GM21723 (cell line): ENCODE measurements around the gene DDIT4L.
A peak's percentile ranks its signal among the peaks of the same experiment; 100 is the strongest.
"Not testable (repeated sequence)": the region's sequence is repeated elsewhere in the genome, so short reads cannot be mapped to it uniquely, and the experiment has no call there.

Experiments used
- ATAC-seq: cut with Tn5 transposase; IDR thresholded peaks from one replicate; pipeline ENCODE4 v1.9.1; 2021; ENCODE audit warnings: mild to moderate bottlenecking, moderate library complexity; ENCODE audit not compliant: unreplicated experiment

The DDIT4L gene

GRCh38 chr4:100166297-100167039 is 23.8 kb downstream of the DDIT4L start:
- ATAC-seq = no peak

DNA sequence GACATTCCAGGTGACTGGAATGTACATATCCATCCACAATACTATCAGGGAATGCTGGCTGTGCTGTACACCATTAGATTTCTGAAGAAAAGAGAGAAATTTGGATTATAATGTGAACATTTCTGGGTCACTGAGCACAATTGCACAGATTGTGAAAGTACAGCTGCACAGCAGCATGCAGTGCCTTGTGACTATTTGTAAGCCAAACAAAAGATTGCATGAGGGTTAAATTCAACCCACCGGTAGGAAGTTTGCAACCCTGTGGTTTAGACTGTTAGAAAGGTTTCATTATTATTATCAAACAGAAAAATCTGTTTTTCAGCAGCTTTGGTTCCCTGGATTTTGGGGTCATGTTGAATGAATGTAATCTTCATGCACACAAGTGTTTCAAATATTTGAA is 24.5 kb downstream of the DDIT4L start:
- ATAC-seq = no peak

- no peak for ATAC-seq
These were observed 25.2 kb downstream of the DDIT4L start for GRCh38 chr4:100164808-100165760.

DNA sequence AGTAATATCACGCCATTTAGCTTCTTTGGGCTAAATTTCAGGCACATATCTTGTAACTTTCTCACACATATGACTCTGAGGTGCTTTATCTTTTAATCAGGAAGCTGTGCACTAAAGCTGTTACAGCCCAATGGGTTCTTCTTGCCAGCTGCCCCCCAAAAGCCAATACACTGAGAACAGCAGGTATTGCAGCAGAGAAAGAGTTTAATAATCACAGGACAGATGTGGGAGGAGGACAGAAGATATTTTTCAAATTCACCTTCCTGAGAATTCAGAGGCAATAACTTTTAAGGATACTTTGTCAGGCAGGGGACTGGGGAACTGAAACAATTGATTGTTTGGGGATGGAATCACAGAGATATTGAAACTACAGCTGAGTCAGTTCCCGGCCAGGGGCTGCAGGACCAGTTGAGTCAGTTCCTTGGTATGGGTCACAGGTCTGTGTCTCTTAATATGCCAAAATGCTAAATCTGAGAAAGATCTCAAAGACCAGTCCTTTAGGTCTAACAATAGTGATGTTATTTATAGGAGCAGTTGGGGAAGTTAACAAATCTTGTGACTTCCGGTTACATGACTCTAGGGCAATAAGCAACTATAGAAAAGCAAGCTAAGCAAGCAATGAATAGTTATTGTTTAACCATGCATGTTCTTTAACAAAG is 28.1 kb downstream of the DDIT4L start:
- ATAC-seq = peak; percentile 85

DNA sequence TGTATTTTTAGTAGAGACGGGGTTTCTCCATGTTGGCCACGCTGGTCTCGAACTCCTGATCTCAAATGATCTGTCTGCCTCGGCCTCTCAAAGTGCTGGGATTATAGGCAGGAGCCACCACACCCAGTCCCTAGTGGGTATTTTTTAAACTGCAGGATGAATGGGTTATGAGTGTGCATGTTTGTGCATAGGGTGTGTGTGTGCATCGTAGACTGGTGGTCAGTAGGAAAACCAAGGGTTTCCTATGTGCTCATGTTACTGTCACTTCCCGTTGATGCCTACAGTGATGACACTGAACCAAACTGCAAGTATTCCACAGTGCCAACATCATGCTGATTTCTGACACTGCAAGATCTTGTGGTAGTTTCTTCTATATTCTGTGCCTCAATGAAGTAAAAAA is 41.1 kb downstream of the DDIT4L start:
- ATAC-seq = no peak

DNA sequence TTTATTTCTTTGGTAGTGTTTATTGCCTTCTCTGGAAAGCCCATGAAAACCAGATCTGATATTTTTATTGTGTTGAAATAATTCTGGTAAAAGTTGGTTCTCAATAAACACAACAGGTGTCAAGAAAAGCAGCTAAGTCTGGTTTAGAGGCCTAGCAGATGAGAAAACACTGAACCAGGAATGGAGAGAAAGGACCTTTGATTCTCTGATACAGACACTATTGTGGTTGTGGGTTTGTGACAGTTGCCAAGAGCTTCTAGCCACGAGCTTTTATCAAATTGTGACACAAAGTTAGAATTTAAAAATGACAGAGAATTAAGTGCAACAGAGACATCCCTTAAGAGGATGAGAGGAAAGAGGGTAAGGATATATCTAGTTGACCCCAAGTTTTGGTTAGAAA is 42.6 kb downstream of the DDIT4L start:
- no peak for ATAC-seq

GRCh38 chr4:100147198-100147597 is 43.1 kb downstream of the DDIT4L start:
- no peak for ATAC-seq

DNA sequence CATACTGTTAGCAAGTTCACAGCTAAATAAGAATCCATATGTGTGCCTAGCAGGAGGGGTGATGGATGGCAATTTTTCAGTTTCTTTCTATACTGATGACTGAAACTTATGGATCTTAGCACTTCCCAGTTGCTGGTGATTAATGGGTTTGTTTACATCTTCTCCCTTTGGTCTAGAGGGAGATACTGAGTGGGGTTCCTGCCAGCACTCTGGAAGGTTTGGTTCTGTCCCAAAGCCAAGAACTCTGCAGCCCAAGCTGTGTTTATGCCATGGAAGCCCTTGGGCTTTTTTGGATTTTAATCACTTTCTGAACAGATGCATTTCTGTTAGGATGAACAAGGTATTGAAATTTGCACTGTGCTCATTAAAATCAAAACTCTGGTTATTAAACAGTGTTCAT is 43.5 kb downstream of the DDIT4L start:
- no peak for ATAC-seq

- ATAC-seq = not testable (repeated sequence)
These were observed 52.9 kb downstream of the DDIT4L start for GRCh38 chr4:100137320-100137719.
